GM20000 (cell line): ENCODE measurements around the gene TMEM51.

Experiments used
- DNase-seq: peaks from one replicate; pipeline ENCODE4 v3.0.0; 2012; ENCODE audit warnings: low spot score
- CTCF ChIP-seq: IDR thresholded peaks from 2 replicates; pipeline ENCODE4 v1.5.1; 2012; ENCODE audit warnings: mild to moderate bottlenecking, control low read depth; ENCODE audit errors: extremely low read depth, missing control alignments

TMEM51 gene

GRCh38 chr1:15185617-15186016 is 32.1 kb downstream of the TMEM51 start:
- no peak for TF ChIP-seq CTCF
- DNase-seq = no peak

- TF ChIP-seq CTCF = no peak
- DNase-seq = no peak
Observed at GRCh38 chr1:15186073-15186845, 32.7 kb downstream of the TMEM51 start.

- TF ChIP-seq CTCF = no peak
- DNase-seq = no peak
Observed at GRCh38 chr1:15186846-15187151, 33.3 kb downstream of the TMEM51 start.

GRCh38 chr1:15187175-15188129 is 33.9 kb downstream of the TMEM51 start:
- TF ChIP-seq CTCF = no peak
- DNase-seq = no peak

- TF ChIP-seq CTCF = no peak
- DNase-seq = no peak
Observed at GRCh38 chr1:15188130-15188524, 34.6 kb downstream of the TMEM51 start.

- TF ChIP-seq CTCF = no peak
- DNase-seq = no peak
Observed at GRCh38 chr1:15188678-15189077, 35.1 kb downstream of the TMEM51 start.
